Superior temporal gyrus (tissue), 1 donor: ENCODE results near the gene RACGAP1.

ENCODE experiments used
- DNase-seq: peaks from one replicate; pipeline ENCODE4 v3.0.0-alpha.2; 2016; ENCODE audit errors: extremely low spot score

The RACGAP1 gene

DNA sequence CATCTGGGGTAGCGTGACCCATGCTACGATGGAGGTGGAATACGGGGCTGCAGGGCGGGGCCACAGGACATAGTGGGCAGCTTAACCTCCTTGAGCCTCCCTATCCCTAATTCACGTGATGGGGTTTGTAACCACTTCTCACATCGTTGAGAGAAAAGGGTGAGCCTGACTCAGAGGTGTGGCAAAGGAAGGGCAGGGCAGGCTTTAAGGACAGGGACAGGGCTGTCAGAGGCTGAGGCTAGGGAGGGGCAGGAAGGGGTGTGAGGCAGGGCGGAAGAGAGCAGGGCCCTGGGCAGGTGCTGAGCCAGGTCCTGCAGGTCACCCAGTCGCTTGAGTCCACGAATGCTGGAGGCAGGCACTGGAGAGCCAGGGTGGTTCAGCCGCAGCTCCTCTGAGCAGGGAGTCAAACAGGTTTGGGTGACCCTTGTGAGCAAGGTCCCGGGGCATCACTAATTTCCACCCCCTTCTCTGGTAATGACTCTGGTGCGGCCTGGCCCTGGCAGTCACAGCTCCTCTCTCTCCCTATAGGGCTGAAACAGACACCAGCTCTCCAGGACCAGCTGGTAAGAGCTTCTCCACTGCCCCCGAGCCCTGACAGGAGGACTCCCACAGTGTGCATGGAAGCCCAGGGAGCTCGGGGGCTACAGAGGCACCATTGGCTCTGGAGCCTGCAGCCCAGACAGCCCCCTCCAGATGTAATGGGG is 82.2 kb downstream of the RACGAP1 start:
- no peak for DNase-seq

DNA sequence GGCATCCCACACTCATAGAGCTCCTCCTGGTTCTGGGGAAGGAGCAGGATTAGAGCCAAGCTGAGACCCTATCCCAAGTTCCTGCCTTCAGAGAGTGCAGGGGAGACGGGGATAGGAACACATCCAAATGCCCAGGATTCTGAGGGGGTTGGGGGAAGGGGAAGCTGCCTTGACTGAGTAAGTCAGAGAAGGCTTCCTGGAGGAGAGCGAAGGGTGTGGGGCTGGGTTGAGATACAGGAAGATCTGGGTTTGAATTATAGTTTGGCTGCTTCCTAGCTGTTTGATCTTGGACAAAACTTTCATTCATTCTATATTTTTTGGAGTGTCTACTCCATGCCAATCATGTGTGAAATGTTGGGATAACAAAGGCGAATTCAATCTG is 82.8 kb downstream of the RACGAP1 start:
- DNase-seq, result no peak

GRCh38 chr12:49941556-49942511 is 83.5 kb downstream of the RACGAP1 start:
- no peak for DNase-seq

DNA sequence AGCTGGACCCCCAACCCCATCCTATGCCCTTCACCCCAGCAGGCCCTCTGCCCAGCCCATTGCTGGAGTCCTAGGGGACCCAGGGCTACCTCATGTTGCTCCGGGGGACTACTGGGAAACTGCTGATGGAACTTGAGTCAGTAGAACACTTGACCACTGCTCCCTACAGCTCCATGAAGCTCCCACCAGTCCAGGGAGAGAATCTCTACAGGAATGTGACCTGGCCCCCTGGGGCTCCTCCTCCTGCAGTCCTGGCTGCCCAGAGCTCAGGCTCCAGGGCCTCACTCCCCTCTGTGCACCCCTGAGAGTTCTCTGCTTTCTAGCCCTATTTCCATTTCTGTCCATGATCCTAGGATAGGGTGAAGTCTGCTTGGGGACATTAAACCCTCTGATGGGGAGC is 85.6 kb downstream of the RACGAP1 start:
- DNase-seq, result no peak

DNA sequence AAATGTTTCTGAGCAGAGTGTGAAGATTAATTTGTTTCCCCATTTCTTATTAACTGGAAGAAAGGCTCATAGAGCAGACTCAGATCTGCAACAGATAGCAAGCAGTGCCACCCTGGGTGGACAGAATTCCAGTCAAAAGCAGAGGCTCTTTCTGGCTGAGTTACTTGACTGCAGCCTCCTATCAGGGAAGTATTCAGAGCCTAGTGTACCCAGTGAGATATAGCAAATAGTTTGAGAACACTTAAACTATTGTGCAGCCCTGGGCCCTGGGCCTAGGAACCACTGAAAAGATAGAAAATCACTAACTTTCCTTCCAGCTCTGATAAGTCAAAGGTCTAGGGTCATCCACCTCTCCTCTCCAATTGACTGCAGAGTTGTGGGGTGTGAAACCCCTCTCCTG is 86.0 kb downstream of the RACGAP1 start:
- DNase-seq, result no peak
